ENCODE data around the gene DOP1B.

DNA sequence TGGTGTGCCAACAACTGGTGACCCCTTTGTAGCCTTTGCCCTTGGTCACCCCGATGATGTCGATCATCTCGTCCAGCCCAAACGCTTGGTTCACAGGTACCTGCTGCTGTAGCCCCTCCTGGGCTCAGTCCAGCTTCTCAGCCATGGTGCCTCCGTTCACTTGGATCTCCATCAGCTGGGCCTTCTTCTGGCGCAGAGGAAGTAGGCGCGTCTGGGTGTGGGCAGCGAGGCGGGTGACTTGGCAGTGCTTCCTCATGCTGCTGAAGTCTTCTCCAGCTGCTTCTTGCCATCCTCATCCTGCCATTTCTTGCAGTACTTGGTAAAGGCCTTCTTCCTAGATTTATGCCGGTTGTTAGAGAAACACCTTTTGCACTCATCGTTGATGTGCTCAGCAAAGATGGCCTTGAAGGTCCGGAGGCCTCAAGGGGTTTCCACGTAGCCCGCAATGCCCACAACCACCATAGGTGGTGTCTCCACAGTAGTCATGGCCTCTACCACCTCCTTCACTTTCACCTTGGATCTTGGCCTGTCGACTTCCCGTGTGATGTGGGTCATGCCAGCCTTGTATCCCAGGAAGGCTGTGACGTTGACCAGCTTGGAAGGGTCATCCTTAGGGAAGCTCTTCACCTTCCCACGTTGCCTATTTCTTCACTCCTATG lies 13.0 kb downstream of the DOP1B start:
- TF ChIP-seq, protein P1, sequence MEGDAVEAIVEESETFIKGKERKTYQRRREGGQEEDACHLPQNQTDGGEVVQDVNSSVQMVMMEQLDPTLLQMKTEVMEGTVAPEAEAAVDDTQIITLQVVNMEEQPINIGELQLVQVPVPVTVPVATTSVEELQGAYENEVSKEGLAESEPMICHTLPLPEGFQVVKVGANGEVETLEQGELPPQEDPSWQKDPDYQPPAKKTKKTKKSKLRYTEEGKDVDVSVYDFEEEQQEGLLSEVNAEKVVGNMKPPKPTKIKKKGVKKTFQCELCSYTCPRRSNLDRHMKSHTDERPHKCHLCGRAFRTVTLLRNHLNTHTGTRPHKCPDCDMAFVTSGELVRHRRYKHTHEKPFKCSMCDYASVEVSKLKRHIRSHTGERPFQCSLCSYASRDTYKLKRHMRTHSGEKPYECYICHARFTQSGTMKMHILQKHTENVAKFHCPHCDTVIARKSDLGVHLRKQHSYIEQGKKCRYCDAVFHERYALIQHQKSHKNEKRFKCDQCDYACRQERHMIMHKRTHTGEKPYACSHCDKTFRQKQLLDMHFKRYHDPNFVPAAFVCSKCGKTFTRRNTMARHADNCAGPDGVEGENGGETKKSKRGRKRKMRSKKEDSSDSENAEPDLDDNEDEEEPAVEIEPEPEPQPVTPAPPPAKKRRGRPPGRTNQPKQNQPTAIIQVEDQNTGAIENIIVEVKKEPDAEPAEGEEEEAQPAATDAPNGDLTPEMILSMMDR (IDR thresholded peaks at IDR 0.05): no peak
- TF ChIP-seq POLR2A (IDR thresholded peaks at IDR 0.05): no peak

Data from lower leg skin (tissue), 3 donors.